Measurements from ENCODE around the gene MUC5AC. TPM values are rescaled to one million over a fixed set of nuclear protein-coding genes. Genes with fewer than 3 reads are reported as not detected.

MUC5AC gene
- total RNA-seq, 2 donors from 2014 or later: not detected

GRCh38 chr11:1147792-1148191 lies 10.0 kb upstream of the MUC5AC start:
- no peaks in the 10 kb centered on the region for H3K36me3 ChIP-seq
- H3K4me1 ChIP-seq: peaks cover 0 to 7% of the 10 kb centered on the region in 2 donors
- DNase-seq (ENCODE audit: low spot score): no peak
- H3K27ac ChIP-seq: no peak overlapping the region
- no peak overlapping the region for H3K4me3 ChIP-seq
- no peaks in the 10 kb centered on the region for H3K27me3 ChIP-seq
- TF ChIP-seq, protein P1, sequence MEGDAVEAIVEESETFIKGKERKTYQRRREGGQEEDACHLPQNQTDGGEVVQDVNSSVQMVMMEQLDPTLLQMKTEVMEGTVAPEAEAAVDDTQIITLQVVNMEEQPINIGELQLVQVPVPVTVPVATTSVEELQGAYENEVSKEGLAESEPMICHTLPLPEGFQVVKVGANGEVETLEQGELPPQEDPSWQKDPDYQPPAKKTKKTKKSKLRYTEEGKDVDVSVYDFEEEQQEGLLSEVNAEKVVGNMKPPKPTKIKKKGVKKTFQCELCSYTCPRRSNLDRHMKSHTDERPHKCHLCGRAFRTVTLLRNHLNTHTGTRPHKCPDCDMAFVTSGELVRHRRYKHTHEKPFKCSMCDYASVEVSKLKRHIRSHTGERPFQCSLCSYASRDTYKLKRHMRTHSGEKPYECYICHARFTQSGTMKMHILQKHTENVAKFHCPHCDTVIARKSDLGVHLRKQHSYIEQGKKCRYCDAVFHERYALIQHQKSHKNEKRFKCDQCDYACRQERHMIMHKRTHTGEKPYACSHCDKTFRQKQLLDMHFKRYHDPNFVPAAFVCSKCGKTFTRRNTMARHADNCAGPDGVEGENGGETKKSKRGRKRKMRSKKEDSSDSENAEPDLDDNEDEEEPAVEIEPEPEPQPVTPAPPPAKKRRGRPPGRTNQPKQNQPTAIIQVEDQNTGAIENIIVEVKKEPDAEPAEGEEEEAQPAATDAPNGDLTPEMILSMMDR (IDR thresholded peaks at IDR 0.05): no peak
- peaks cover 0 to 17% of the 10 kb centered on the region in 2 donors for H3K9me3 ChIP-seq

- TF ChIP-seq, protein P1 (IDR thresholded peaks at IDR 0.05): no peak
- Histone ChIP-seq H3K27ac (no peak overlapping the region), H3K27me3 (no peaks in the 10 kb centered on the region), H3K36me3 (no peaks in the 10 kb centered on the region), H3K9me3 (peaks cover 0 to 7% of the 10 kb centered on the region in 2 donors), H3K4me1 (peaks cover 0 to 7% of the 10 kb centered on the region in 2 donors), H3K4me3 (no peak overlapping the region)
- no peak for DNase-seq (ENCODE audit: low spot score)
Observed at GRCh38 chr11:1148752-1149180, 9.0 kb upstream of the MUC5AC start.

DNA sequence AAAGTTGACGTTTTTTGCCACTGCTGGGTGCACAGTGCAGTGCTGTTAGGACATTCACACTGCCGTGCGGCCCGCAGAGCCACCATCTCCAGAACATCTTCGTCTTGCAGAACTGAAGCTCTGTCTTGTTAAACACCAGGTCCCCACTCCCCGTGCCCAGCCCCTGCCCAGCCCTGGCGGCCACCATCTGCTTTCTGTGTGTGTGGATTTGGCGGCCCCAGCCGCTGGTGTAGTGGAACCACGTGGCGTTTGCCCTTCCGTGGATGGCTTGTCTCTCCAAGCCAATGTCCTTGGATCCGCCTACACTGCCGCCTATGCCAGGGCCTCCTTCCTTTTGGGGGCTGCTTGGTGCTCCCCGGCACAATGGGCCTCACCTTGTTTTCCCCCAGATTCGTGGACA lies 8.2 kb upstream of the MUC5AC start:
- DNase-seq (ENCODE audit: low spot score): peak; percentile 50
- Histone ChIP-seq H3K4me1 (peaks cover 0 to 7% of the 10 kb centered on the region in 2 donors), H3K9me3 (no peaks in the 10 kb centered on the region), H3K27ac (no peak overlapping the region), H3K4me3 (no peak overlapping the region), H3K36me3 (no peaks in the 10 kb centered on the region), H3K27me3 (no peaks in the 10 kb centered on the region)
- TF ChIP-seq, protein P1 (IDR thresholded peaks at IDR 0.05): no peak

DNA sequence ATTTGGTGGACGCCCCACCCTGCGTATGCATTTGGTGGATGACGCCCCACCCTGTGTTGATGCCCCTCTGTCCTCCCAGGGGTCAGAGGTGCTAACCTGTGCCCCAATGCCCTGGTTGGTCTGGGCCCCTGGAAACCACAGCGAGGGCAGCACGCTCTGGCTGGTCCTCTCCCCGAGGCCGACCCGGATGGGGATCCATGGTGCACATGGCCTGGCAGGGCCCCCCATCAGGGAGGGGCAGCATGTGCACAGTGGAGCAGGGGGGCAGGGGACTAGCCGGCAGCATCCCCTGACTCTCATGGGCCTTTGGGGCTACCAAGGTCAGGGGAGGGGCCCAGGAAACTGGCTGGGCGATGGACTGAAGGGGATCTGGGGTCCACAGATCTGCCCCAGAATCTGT lies 7.6 kb upstream of the MUC5AC start:
- H3K4me3 ChIP-seq: no peak overlapping the region
- H3K36me3 ChIP-seq: no peaks in the 10 kb centered on the region
- peak; percentile 16 for DNase-seq (ENCODE audit: low spot score)
- peak overlapping the region in 1 of 2 donors; percentile 29 for H3K27ac ChIP-seq
- H3K4me1 ChIP-seq: peaks cover 0 to 7% of the 10 kb centered on the region in 2 donors
- no peaks in the 10 kb centered on the region for H3K9me3 ChIP-seq
- no peaks in the 10 kb centered on the region for H3K27me3 ChIP-seq
- TF ChIP-seq, protein P1 (IDR thresholded peaks at IDR 0.05): no peak

DNA sequence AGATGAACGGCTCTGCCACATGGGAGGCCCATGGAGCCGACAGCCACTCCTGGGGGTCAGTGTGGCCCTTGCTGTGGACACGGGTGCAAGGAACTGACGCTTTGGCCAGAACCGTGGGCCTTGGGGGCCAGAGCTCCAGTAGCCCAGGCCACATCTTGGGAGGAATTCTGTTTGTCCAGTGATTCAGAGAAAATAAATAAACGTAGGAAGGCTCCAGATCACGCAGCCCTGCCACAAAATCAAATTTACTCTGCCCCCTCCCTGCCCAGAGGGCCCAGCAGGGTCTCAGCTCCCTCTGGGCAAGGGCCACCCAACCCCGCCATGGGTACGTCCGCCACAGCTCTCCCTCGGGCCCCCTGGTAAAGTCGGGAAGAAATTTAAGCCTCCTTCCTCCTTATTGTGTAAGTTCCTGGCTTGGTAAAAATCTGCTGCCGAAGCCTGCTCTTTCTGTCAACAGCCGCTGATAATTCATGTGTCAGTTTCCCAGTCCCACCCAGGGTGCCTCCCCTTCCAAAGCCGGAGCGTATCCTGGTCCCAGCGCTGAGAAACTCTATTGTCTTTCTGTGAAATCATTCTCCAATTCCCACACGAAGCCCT lies 6.9 kb upstream of the MUC5AC start:
- H3K27ac ChIP-seq: peak overlapping the region in 1 of 2 donors; percentile 29
- H3K9me3 ChIP-seq: no peaks in the 10 kb centered on the region
- no peak overlapping the region for H3K4me3 ChIP-seq
- DNase-seq (ENCODE audit: low spot score): peak; percentile 75
- TF ChIP-seq, protein P1 (IDR thresholded peaks at IDR 0.05): no peak
- H3K4me1 ChIP-seq: peaks cover 0 to 7% of the 10 kb centered on the region in 2 donors
- no peaks in the 10 kb centered on the region for H3K36me3 ChIP-seq
- H3K27me3 ChIP-seq: no peaks in the 10 kb centered on the region

Data from right atrium auricular region (tissue), 2 donors.